NCI-H2171 (cell line): ENCODE measurements around the gene SEPTIN10.
A peak's percentile ranks its signal among the peaks of the same experiment; 100 is the strongest.
"Not testable (repeated sequence)": the region's sequence is repeated elsewhere in the genome, so short reads cannot be mapped to it uniquely, and the experiment has no call there.

Experiments used
- DNase-seq: peaks from one replicate; lab custom pipeline; 2025; lab: John Stamatoyannopoulos, UW

Gene SEPTIN10

GRCh38 chr2:109601783-109602182 lies 12.0 kb downstream of the SEPTIN10 start:
- DNase-seq: no peak

- DNase-seq: no peak
Observed at GRCh38 chr2:109597283-109597682, 16.5 kb downstream of the SEPTIN10 start.

GRCh38 chr2:109595644-109596043 lies 18.1 kb downstream of the SEPTIN10 start:
- DNase-seq: no peak

GRCh38 chr2:109594246-109594885 lies 19.4 kb downstream of the SEPTIN10 start:
- DNase-seq: peak; percentile 64

- DNase-seq: no peak
Observed at GRCh38 chr2:109592905-109593304, 20.9 kb downstream of the SEPTIN10 start.

GRCh38 chr2:109591206-109591605 lies 22.6 kb downstream of the SEPTIN10 start:
- no peak for DNase-seq

- DNase-seq: no peak
Observed at GRCh38 chr2:109586687-109587086, 27.1 kb downstream of the SEPTIN10 start.

- no peak for DNase-seq
Observed at GRCh38 chr2:109582928-109583895, 30.6 kb downstream of the SEPTIN10 start.

- not testable (repeated sequence) for DNase-seq
Observed at GRCh38 chr2:109577630-109578029, 36.1 kb downstream of the SEPTIN10 start.

- DNase-seq: no peak
Observed at GRCh38 chr2:109575373-109575772, 38.4 kb downstream of the SEPTIN10 start.

GRCh38 chr2:109563980-109564550 lies 49.7 kb downstream of the SEPTIN10 start:
- DNase-seq: no peak

- no peak for DNase-seq
Observed at GRCh38 chr2:109563288-109563687, 50.5 kb downstream of the SEPTIN10 start.

GRCh38 chr2:109562421-109562820 lies 51.3 kb downstream of the SEPTIN10 start:
- no peak for DNase-seq

GRCh38 chr2:109560265-109560664 lies 53.5 kb downstream of the SEPTIN10 start:
- no peak for DNase-seq

GRCh38 chr2:109558076-109558882 lies 55.5 kb downstream of the SEPTIN10 start:
- DNase-seq: no peak

GRCh38 chr2:109557309-109557708 lies 56.5 kb downstream of the SEPTIN10 start:
- DNase-seq: no peak

- DNase-seq: no peak
Observed at GRCh38 chr2:109555346-109555900, 58.3 kb downstream of the SEPTIN10 start.

GRCh38 chr2:109554758-109555157 lies 59.0 kb downstream of the SEPTIN10 start:
- DNase-seq: no peak

- DNase-seq: no peak
Observed at GRCh38 chr2:109549016-109549590, 64.7 kb downstream of the SEPTIN10 start.

GRCh38 chr2:109547280-109547679 lies 66.5 kb downstream of the SEPTIN10 start:
- DNase-seq: no peak
